Astrocyte of the cerebellum (primary cell): Measurements from ENCODE around the gene HAUS8.

Source experiments
- DNase-seq: peaks from one replicate; pipeline ENCODE4 v3.0.0-alpha.2; 2011; ENCODE audit warnings: low read depth
- H3K4me3 ChIP-seq: 2 replicates; pipeline ENCODE4 v1.5.1; 2011; ENCODE audit warnings: mild to moderate bottlenecking, low read depth, low read length, moderate library complexity
- CTCF ChIP-seq: IDR thresholded peaks from 2 replicates; pipeline ENCODE4 v1.5.1; 2012; ENCODE audit warnings: low read length, low read depth, moderate library complexity, mild to moderate bottlenecking; ENCODE audit errors: missing control alignments
- in situ Hi-C: cut with HindIII; loops from 2 replicates; pipeline ENCODE4 v1.10.0; 2017; ENCODE audit warnings: low sequenced_read_pairs

HAUS8 gene

GRCh38 chr19:17063428-17063827, 11.8 kb downstream of the HAUS8 start:
- H3K4me3 ChIP-seq, result no peak overlapping the region
- in situ Hi-C loops, result no loop called here
- no peak for DNase-seq
- no peak for TF ChIP-seq CTCF

GRCh38 chr19:17061691-17062090, 13.6 kb downstream of the HAUS8 start:
- DNase-seq, result no peak
- H3K4me3 ChIP-seq, result no peak overlapping the region
- in situ Hi-C loops, result no loop called here
- no peak for TF ChIP-seq CTCF

- DNase-seq, result no peak
- no peak overlapping the region for H3K4me3 ChIP-seq
- no peak for TF ChIP-seq CTCF
- in situ Hi-C loops, result no loop called here
These were observed 14.0 kb downstream of the HAUS8 start for GRCh38 chr19:17061205-17061604.

GRCh38 chr19:17060802-17061201, 14.4 kb downstream of the HAUS8 start:
- H3K4me3 ChIP-seq, result no peak overlapping the region
- in situ Hi-C loops, result no loop called here
- DNase-seq, result no peak
- no peak for TF ChIP-seq CTCF

GRCh38 chr19:17058236-17058635, 17.0 kb downstream of the HAUS8 start:
- no peak for TF ChIP-seq CTCF
- no peak for DNase-seq
- in situ Hi-C loops, result no loop called here
- H3K4me3 ChIP-seq, result no peak overlapping the region

GRCh38 chr19:17055636-17056035, 19.6 kb downstream of the HAUS8 start:
- TF ChIP-seq CTCF, result no peak
- no peak overlapping the region for H3K4me3 ChIP-seq
- in situ Hi-C loops, result no loop called here
- DNase-seq, result no peak

GRCh38 chr19:17054746-17055145, 20.5 kb downstream of the HAUS8 start:
- no peak for DNase-seq
- no peak overlapping the region for H3K4me3 ChIP-seq
- in situ Hi-C loops, result no loop called here
- no peak for TF ChIP-seq CTCF
